ENCODE results near the gene ALDH1A2. TPM values are rescaled to one million over a fixed set of nuclear protein-coding genes. Genes with fewer than 3 reads are reported as not detected.

ALDH1A2 gene
- polyA plus RNA-seq, 2 donors = 0.24 to 0.27 TPM

DNA sequence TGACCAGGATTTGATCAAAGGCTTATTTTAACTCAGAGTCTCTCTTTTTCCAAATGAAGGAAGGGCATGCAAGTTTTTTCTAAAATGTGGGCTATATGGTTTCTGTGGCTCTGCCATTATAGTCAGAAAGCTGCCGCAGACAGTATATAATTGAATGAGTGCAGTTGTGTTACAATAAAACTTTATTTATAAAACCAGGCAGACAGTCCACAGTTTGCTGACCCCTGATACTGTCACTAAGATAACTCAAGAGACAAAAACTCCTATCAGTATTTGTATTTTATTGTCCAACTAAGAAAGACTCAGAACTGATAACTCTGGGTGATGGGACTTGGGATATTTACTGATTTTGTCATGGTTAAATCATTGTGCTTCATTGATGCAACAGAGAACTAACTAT lies 4.9 kb downstream of the ALDH1A2 start:
- Histone ChIP-seq H3K9me3 (ENCODE audit: control insufficient read depth in 2 of 2, insufficient read depth in 1 of 2, low read depth in 1 of 2, low read length in 1 of 2) (peaks cover 0 to 5% of the 10 kb centered on the region in 2 donors), H3K36me3 (ENCODE audit: control insufficient read depth in 2 of 2, insufficient read depth in 2 of 2, low read length in 1 of 2) (no peaks in the 10 kb centered on the region), H3K27ac (ENCODE audit: low read depth in 2 of 2, low read length in 1 of 2) (no peak overlapping the region), H3K27me3 (ENCODE audit: control insufficient read depth in 1 of 2, insufficient read depth in 2 of 2, low read length in 2 of 2) (peaks cover 8 to 11% of the 10 kb centered on the region in 2 donors), H3K4me3 (ENCODE audit: low read depth in 1 of 2, low read length in 2 of 2) (no peak overlapping the region), H3K4me1 (ENCODE audit: control insufficient read depth in 2 of 2, insufficient read depth in 2 of 2, low read length in 1 of 2) (no peaks in the 10 kb centered on the region)
- WGBS, 2 donors = 98 to 100% methylated on average over 1 of the region's 1 CpG

DNA sequence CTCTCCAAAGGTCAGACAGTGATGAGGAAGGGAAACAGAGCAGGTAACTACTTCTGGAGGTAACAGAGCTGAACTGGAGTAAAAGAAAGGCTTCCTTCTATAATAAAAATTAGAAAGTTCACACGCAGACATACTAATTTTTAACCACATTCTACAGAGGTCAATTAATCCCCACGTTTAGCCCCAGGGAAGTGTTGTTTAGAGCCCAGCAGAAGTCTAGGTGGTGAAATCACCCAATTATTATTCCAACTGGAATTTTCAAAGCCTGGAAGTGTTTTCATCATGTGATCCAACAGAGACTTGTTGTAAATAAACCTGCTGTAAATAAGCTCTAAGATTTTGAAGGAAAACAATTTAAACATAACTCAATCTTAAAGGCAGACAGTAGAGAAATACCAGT lies 6.8 kb downstream of the ALDH1A2 start:
- Histone ChIP-seq H3K27me3 (ENCODE audit: control insufficient read depth in 1 of 2, insufficient read depth in 2 of 2, low read length in 2 of 2) (peaks cover 0 to 7% of the 10 kb centered on the region in 2 donors), H3K9me3 (ENCODE audit: control insufficient read depth in 2 of 2, insufficient read depth in 1 of 2, low read depth in 1 of 2, low read length in 1 of 2) (no peaks in the 10 kb centered on the region), H3K36me3 (ENCODE audit: control insufficient read depth in 2 of 2, insufficient read depth in 2 of 2, low read length in 1 of 2) (no peaks in the 10 kb centered on the region), H3K4me1 (ENCODE audit: control insufficient read depth in 2 of 2, insufficient read depth in 2 of 2, low read length in 1 of 2) (no peaks in the 10 kb centered on the region), H3K4me3 (ENCODE audit: low read depth in 1 of 2, low read length in 2 of 2) (no peak overlapping the region), H3K27ac (ENCODE audit: low read depth in 2 of 2, low read length in 1 of 2) (no peak overlapping the region)
- whole genome bisulfite sequencing, 2 donors = 41 to 50% methylated on average over 2 of the region's 2 CpGs

DNA sequence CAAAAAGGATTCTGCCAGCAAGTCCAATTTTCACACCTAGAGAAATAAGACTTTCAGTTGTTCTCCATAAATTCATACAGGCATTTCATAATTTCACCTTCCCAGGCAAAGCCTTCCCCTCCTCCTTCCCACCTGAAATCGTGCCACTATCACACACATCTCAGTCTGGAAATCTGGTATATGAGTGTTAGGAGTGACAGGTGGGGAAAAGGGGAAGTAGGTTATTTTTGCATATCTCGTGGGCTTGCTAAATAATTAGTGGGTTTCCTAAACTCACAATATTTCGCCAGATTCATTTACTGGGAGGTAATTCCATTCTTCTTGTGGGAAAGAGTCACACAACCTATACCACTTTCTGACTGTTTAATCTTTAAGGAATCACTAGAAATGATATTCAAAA lies 7.4 kb downstream of the ALDH1A2 start:
- Histone ChIP-seq H3K4me3 (ENCODE audit: low read depth in 1 of 2, low read length in 2 of 2) (no peak overlapping the region), H3K27me3 (ENCODE audit: control insufficient read depth in 1 of 2, insufficient read depth in 2 of 2, low read length in 2 of 2) (peaks cover 0 to 4% of the 10 kb centered on the region in 2 donors), H3K36me3 (ENCODE audit: control insufficient read depth in 2 of 2, insufficient read depth in 2 of 2, low read length in 1 of 2) (no peaks in the 10 kb centered on the region), H3K9me3 (ENCODE audit: control insufficient read depth in 2 of 2, insufficient read depth in 1 of 2, low read depth in 1 of 2, low read length in 1 of 2) (no peaks in the 10 kb centered on the region), H3K4me1 (ENCODE audit: control insufficient read depth in 2 of 2, insufficient read depth in 2 of 2, low read length in 1 of 2) (no peaks in the 10 kb centered on the region), H3K27ac (ENCODE audit: low read depth in 2 of 2, low read length in 1 of 2) (no peak overlapping the region)
- 56 to 72% methylated on average over 3 of the region's 3 CpGs for WGBS, 2 donors

DNA sequence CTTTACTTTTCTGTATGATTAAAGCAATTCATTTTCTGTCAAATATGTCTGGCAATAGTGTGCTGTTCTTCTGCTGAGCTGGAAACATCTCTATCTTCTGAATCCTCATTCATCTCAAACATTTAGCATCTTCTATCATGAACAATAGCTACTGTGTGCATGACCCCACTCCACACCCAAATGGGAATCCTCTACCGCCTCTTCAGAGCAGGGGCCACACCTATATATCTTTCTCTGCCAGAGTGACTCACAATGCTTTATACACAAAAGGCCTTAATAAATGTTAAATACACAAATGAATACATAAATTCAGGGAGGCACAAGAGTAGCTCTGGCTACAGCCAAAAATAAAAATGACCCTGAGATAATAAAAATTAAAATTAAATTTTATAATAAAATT lies 8.0 kb downstream of the ALDH1A2 start:
- no peaks in the 10 kb centered on the region for H3K36me3 ChIP-seq (ENCODE audit: control insufficient read depth in 2 of 2, insufficient read depth in 2 of 2, low read length in 1 of 2)
- H3K27me3 ChIP-seq (ENCODE audit: control insufficient read depth in 1 of 2, insufficient read depth in 2 of 2, low read length in 2 of 2) = peaks cover 0 to 4% of the 10 kb centered on the region in 2 donors
- 30 to 44% methylated on average over 1 of the region's 1 CpG for whole genome bisulfite sequencing, 2 donors
- H3K9me3 ChIP-seq (ENCODE audit: control insufficient read depth in 2 of 2, insufficient read depth in 1 of 2, low read depth in 1 of 2, low read length in 1 of 2) = no peaks in the 10 kb centered on the region
- no peaks in the 10 kb centered on the region for H3K4me1 ChIP-seq (ENCODE audit: control insufficient read depth in 2 of 2, insufficient read depth in 2 of 2, low read length in 1 of 2)
- no peak overlapping the region for H3K27ac ChIP-seq (ENCODE audit: low read depth in 2 of 2, low read length in 1 of 2)
- H3K4me3 ChIP-seq (ENCODE audit: low read depth in 1 of 2, low read length in 2 of 2) = no peak overlapping the region

DNA sequence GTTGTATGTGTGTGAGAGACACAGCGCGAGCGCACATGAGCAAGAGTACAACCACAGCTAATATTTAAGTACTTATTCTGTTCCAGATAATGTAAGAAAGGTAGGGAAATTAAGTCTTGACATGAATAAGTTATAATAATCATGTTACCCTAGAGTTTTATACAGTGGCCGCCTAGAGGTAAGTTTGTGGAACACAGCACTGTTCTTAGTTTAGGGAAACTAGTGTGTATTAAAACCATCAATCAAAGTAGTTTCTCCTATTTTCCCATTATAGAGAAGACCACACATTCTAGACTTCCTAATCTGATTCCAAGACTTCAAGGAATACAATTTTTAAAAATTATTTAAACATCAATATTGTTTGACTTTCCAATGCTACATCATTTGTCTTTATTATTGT lies 9.5 kb downstream of the ALDH1A2 start:
- Histone ChIP-seq H3K27ac (ENCODE audit: low read depth in 2 of 2, low read length in 1 of 2) (no peak overlapping the region), H3K4me1 (ENCODE audit: control insufficient read depth in 2 of 2, insufficient read depth in 2 of 2, low read length in 1 of 2) (no peaks in the 10 kb centered on the region), H3K36me3 (ENCODE audit: control insufficient read depth in 2 of 2, insufficient read depth in 2 of 2, low read length in 1 of 2) (no peaks in the 10 kb centered on the region), H3K9me3 (ENCODE audit: control insufficient read depth in 2 of 2, insufficient read depth in 1 of 2, low read depth in 1 of 2, low read length in 1 of 2) (no peaks in the 10 kb centered on the region), H3K4me3 (ENCODE audit: low read depth in 1 of 2, low read length in 2 of 2) (no peak overlapping the region), H3K27me3 (ENCODE audit: control insufficient read depth in 1 of 2, insufficient read depth in 2 of 2, low read length in 2 of 2) (no peaks in the 10 kb centered on the region)
- WGBS, 2 donors = 86 to 88% methylated on average over 4 of the region's 4 CpGs

DNA sequence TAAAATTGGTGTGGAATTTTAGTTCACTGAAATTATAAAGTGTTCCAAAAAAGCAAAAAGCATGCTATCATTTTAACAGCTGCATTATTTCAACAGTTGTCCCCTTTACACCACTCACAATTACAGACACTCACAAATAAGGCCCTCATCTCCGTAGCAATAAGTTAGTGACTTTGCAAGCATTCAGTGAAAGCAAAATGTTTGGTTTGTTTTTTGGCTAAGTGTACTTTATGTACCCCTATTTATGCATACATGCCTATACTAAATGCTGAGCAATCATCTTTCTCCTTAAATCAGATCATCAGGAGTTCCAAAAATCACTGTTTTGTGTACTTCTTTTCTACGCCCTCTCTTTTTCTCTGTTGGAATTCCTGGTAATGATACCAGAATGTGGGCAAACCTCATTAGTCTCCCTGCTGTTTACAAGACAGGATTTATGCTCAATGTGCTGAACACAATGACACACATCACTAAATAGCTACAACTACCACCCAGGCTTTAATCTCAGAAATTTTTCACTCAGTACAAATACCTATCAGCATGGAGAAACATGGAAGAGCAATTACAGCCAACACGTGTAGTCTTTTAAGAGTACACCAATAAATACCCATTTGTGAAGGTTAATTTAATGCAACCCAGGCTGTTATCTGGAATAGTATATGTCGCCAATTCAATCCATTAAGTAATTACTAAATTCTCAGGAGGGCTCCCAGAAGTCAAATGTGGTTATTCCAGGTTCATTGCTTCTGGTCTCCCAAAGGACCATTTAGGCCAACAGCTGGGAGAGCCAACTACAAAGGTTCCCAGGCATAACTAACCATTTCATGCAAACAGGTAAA lies 12.0 kb downstream of the ALDH1A2 start:
- Histone ChIP-seq H3K4me1 (ENCODE audit: control insufficient read depth in 2 of 2, insufficient read depth in 2 of 2, low read length in 1 of 2) (no peaks in the 10 kb centered on the region), H3K27me3 (ENCODE audit: control insufficient read depth in 1 of 2, insufficient read depth in 2 of 2, low read length in 2 of 2) (no peaks in the 10 kb centered on the region), H3K4me3 (ENCODE audit: low read depth in 1 of 2, low read length in 2 of 2) (no peak overlapping the region), H3K9me3 (ENCODE audit: control insufficient read depth in 2 of 2, insufficient read depth in 1 of 2, low read depth in 1 of 2, low read length in 1 of 2) (no peaks in the 10 kb centered on the region), H3K27ac (ENCODE audit: low read depth in 2 of 2, low read length in 1 of 2) (no peak overlapping the region), H3K36me3 (ENCODE audit: control insufficient read depth in 2 of 2, insufficient read depth in 2 of 2, low read length in 1 of 2) (no peaks in the 10 kb centered on the region)
- WGBS, 2 donors = 79 to 87% methylated on average over 4 of the region's 4 CpGs

DNA sequence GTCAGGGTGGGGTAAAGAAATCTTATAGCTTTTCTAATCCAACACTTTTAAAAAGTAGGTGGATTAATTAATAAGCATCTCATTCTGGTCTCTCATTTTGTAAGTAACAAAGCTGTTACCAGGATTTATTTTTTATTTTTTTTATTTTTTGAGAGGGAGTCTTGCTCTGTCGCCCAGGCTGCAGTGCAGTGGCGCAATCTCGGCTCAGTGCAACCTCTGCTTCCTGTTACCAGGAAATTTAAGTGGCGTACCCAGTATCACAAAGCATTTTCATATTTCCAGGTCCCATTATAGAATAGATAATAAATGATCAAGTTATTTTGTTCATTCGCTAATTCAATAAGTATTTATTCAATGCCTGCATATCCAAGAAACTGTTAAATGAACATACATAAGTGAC lies 13.2 kb downstream of the ALDH1A2 start:
- 92 to 93% methylated on average over 5 of the region's 5 CpGs for WGBS, 2 donors
- Histone ChIP-seq H3K4me3 (ENCODE audit: low read depth in 1 of 2, low read length in 2 of 2) (no peak overlapping the region), H3K27ac (ENCODE audit: low read depth in 2 of 2, low read length in 1 of 2) (no peak overlapping the region)

DNA sequence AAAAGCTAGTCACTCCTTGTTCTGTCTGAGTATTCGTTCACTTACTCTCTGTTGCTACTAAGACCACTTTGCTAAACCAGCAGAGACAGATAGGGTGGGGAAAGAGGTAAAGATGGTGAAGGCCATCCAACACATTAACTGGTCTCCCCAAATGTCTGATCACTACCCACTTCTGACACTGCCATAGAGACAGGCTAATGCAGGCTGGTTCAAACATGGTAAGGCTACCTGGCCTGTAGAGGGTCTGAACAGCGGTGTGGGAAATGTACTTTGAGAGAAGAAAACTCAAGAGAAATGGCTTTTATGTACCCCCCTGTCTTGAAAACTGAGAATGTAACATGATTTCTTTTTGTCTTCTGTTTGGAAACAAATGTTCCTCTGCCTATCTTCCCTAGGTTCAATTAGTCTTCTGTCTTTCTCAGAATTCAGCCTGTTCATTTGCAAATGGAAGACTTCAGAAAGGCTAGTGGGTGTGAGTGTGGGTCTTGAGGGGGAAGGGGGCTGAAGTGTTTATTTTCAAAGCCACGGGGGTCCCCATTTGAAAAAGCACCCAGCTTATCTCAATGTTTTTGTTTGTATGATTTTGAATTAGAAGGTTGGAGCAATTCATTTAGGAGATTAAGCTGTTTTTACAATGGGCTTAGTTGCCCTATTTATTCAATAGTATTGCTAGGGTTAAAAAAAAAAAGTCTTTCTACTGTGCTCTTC lies 15.8 kb downstream of the ALDH1A2 start:
- peaks cover 0 to under 1% of the 10 kb centered on the region in 2 donors for H3K27me3 ChIP-seq (ENCODE audit: control insufficient read depth in 1 of 2, insufficient read depth in 2 of 2, low read length in 2 of 2)
- H3K4me3 ChIP-seq (ENCODE audit: low read depth in 1 of 2, low read length in 2 of 2) = no peak overlapping the region
- H3K9me3 ChIP-seq (ENCODE audit: control insufficient read depth in 2 of 2, insufficient read depth in 1 of 2, low read depth in 1 of 2, low read length in 1 of 2) = no peaks in the 10 kb centered on the region
- H3K27ac ChIP-seq (ENCODE audit: low read depth in 2 of 2, low read length in 1 of 2) = no peak overlapping the region
- H3K36me3 ChIP-seq (ENCODE audit: control insufficient read depth in 2 of 2, insufficient read depth in 2 of 2, low read length in 1 of 2) = no peaks in the 10 kb centered on the region
- no peaks in the 10 kb centered on the region for H3K4me1 ChIP-seq (ENCODE audit: control insufficient read depth in 2 of 2, insufficient read depth in 2 of 2, low read length in 1 of 2)
- WGBS, 2 donors = 67 to 70% methylated on average over 3 of the region's 3 CpGs

More for the DNA sequence above, 13.2 kb downstream of the ALDH1A2 start:
- Histone ChIP-seq H3K4me1 (ENCODE audit: control insufficient read depth in 2 of 2, insufficient read depth in 2 of 2, low read length in 1 of 2) (no peaks in the 10 kb centered on the region), H3K27me3 (ENCODE audit: control insufficient read depth in 1 of 2, insufficient read depth in 2 of 2, low read length in 2 of 2) (no peaks in the 10 kb centered on the region), H3K36me3 (ENCODE audit: control insufficient read depth in 2 of 2, insufficient read depth in 2 of 2, low read length in 1 of 2) (no peaks in the 10 kb centered on the region), H3K9me3 (ENCODE audit: control insufficient read depth in 2 of 2, insufficient read depth in 1 of 2, low read depth in 1 of 2, low read length in 1 of 2) (no peaks in the 10 kb centered on the region)

DNA sequence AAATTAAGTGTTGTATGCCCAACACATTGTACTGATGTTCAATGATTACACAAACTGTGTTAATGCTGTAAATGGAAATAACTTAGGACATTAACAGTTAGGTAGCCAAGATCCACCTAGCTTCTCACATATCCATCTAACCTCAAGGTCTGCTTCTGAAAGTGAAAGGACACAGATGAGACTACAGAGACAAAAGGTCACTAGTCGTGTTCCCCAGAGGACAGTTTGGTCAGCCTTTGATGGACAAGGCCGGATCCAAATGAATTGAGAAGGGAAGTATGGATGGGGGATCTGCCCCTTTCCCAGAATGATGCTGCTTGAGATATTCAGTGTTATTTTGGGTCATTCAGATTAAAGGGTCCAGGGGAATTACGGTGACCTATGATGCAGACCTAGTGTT lies 17.2 kb downstream of the ALDH1A2 start:
- Histone ChIP-seq H3K27me3 (ENCODE audit: control insufficient read depth in 1 of 2, insufficient read depth in 2 of 2, low read length in 2 of 2) (peaks cover 0 to 2% of the 10 kb centered on the region in 2 donors), H3K9me3 (ENCODE audit: control insufficient read depth in 2 of 2, insufficient read depth in 1 of 2, low read depth in 1 of 2, low read length in 1 of 2) (no peaks in the 10 kb centered on the region)
- WGBS, 2 donors = 71 to 78% methylated on average over 3 of the region's 3 CpGs

More for the DNA sequence above, 17.2 kb downstream of the ALDH1A2 start:
- no peak overlapping the region for H3K4me3 ChIP-seq (ENCODE audit: low read depth in 1 of 2, low read length in 2 of 2)
- no peaks in the 10 kb centered on the region for H3K4me1 ChIP-seq (ENCODE audit: control insufficient read depth in 2 of 2, insufficient read depth in 2 of 2, low read length in 1 of 2)
- H3K27ac ChIP-seq (ENCODE audit: low read depth in 2 of 2, low read length in 1 of 2) = no peak overlapping the region
- H3K36me3 ChIP-seq (ENCODE audit: control insufficient read depth in 2 of 2, insufficient read depth in 2 of 2, low read length in 1 of 2) = no peaks in the 10 kb centered on the region

All from esophagus (tissue), 2 donors.